SU-DHL-6 (cell line): ENCODE data around the gene CXCL12.

ENCODE experiments used
- H2AFZ ChIP-seq: fragments of 200-600 bp; sonication (generic); 2 replicates; pipeline ENCODE4 v1.6.1; 2014; ENCODE audit warnings: low read depth, mild to moderate bottlenecking, moderate library complexity, mixed read lengths, antibody characterized with exemption, low read length; ENCODE audit not compliant: severe bottlenecking
- H3F3A ChIP-seq: fragments of 200-600 bp; shearing (Covaris generic); 2 replicates; pipeline ENCODE4 v1.6.0; 2016; ENCODE audit warnings: antibody characterized with exemption, mild to moderate bottlenecking; ENCODE audit not compliant: insufficient read depth
- H3K27ac ChIP-seq: fragments of 200-600 bp; sonication (generic); 2 replicates; pipeline ENCODE4 v1.5.1; 2016; ENCODE audit warnings: low read depth, mild to moderate bottlenecking, low read length, moderate library complexity, mixed read lengths
- H3K27me3 ChIP-seq: fragments of 200-600 bp; sonication (generic), shearing (Covaris generic); 2 replicates; pipeline ENCODE4 v1.6.0; 2014; ENCODE audit warnings: mild to moderate bottlenecking, low read length
- H3K36me3 ChIP-seq: fragments of 200-600 bp; sonication (generic); 2 replicates; pipeline ENCODE4 v1.6.1; 2014; ENCODE audit warnings: mild to moderate bottlenecking, low read length, mixed read lengths
- H3K4me2 ChIP-seq: fragments of 300-600, 200-600 bp; shearing (Covaris generic), sonication (generic); 2 replicates; pipeline ENCODE4 v1.6.0; 2014; ENCODE audit warnings: low read length, low read depth, mild to moderate bottlenecking; ENCODE audit not compliant: poor library complexity, severe bottlenecking
- H3K4me3 ChIP-seq: fragments of 200-600 bp; sonication (generic); 2 replicates; pipeline ENCODE4 v1.5.1; 2014; ENCODE audit warnings: antibody characterized with exemption, low read length, mild to moderate bottlenecking, mixed read lengths; ENCODE audit not compliant: insufficient read depth, poor library complexity, severe bottlenecking
- H3K79me2 ChIP-seq: fragments of 200-600 bp; sonication (generic); 2 replicates; pipeline ENCODE4 v1.6.1; 2014; ENCODE audit warnings: mild to moderate bottlenecking, low read length, moderate library complexity; ENCODE audit not compliant: insufficient read depth
- H3K9ac ChIP-seq: fragments of 200-600 bp; sonication (generic); 2 replicates; pipeline ENCODE4 v1.7.0; 2014; ENCODE audit warnings: mild to moderate bottlenecking, low read length
- H3K9me2 ChIP-seq: fragments of 200-600 bp; sonication (generic); replicated peaks from 2 replicates; pipeline ENCODE4 v1.6.1; 2014; ENCODE audit warnings: low read length; ENCODE audit not compliant: insufficient read depth
- H3K9me3 ChIP-seq: fragments of 200-600 bp; sonication (generic); 2 replicates; pipeline ENCODE4 v1.6.1; 2014; ENCODE audit warnings: low read length, mixed read lengths; ENCODE audit not compliant: insufficient read depth
- H4K20me1 ChIP-seq: fragments of 200-600 bp; sonication (generic); 2 replicates; pipeline ENCODE4 v1.6.1; 2014; ENCODE audit warnings: low read depth, mild to moderate bottlenecking, antibody characterized with exemption, low read length, moderate library complexity, mixed read lengths
- CTCF ChIP-seq: fragments of 200-600 bp; sonication (generic); IDR thresholded peaks from one replicate; pipeline ENCODE4 v1.5.1; 2017; ENCODE audit warnings: antibody characterized with exemption, mild to moderate bottlenecking, low read length, moderate library complexity; ENCODE audit not compliant: insufficient read depth, poor library complexity, severe bottlenecking
- EZH2phosphoT487 ChIP-seq: fragments of 200-600 bp; sonication (generic), shearing (Covaris generic); conservative IDR thresholded peaks from 2 replicates; pipeline ENCODE4 v1.6.1; 2018; ENCODE audit warnings: mild to moderate bottlenecking, antibody characterized with exemption, low read length, moderate library complexity, mixed read lengths

The CXCL12 gene

DNA sequence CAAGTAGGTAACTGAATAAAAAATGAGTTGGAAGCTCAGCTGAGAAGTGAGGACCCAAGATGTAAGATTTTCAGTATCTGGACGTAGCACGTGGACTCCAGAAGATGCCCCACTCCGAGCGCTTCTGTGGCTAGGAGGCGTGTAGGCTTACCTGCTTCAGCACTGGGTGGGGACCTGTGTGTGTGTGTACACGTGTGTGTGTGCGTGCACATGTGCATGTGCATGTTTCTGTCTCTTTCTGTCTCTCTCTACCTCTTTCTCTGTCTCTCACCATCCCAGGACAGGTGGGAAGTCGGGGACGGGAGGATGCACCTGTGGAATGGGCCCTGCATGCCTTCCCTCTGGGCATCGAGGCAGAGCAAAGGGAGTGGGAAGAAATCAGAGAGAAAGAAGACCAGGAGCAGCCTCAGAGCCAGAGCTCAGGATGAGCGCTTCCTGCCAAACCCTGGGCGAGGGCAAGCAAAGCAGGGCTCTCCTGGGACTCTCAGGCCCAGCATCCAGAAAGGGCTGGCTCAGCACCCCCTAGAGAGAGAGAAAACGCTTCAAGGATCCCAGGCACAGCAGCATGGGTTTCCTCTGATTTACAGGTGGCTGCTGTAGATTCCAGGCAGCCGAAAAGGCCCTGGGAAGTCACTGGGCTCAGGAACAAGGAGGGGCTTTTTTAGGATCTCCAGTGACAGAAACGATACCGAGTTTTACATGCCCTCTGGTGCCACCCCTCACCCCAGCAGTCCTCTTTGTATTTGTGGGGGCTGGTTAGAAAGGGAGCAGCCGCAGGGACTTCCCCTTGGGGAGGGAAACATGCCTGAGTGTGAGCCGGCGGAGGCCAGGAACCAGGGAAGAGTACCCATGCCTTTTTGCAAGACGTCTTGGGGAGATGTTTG, 28.5 kb downstream of the CXCL12 start:
- Histone ChIP-seq H4K20me1 (no peaks in the 10 kb centered on the region), H3K36me3 (no peaks in the 10 kb centered on the region), H3K27ac (no peak overlapping the region), H3K9me2 (no peaks in the 10 kb centered on the region), H3K9me3 (no peaks in the 10 kb centered on the region), H3K4me3 (no peak overlapping the region), H3K79me2 (no peaks in the 10 kb centered on the region), H3K9ac (no peak overlapping the region), H3K4me2 (no peak overlapping the region), H3F3A (no peaks in the 10 kb centered on the region), H2AFZ (no peak overlapping the region), H3K27me3 (no peaks in the 10 kb centered on the region)
- TF ChIP-seq CTCF (no peak), EZH2phosphoT487 (no peak)

- no peak for TF ChIP-seq CTCF
- TF ChIP-seq EZH2phosphoT487 = no peak
- Histone ChIP-seq H3K9ac (no peak overlapping the region), H3K4me3 (no peak overlapping the region), H3K4me2 (no peak overlapping the region), H3F3A (no peaks in the 10 kb centered on the region), H3K27ac (no peak overlapping the region), H4K20me1 (no peaks in the 10 kb centered on the region), H2AFZ (no peak overlapping the region), H3K27me3 (no peaks in the 10 kb centered on the region), H3K79me2 (no peaks in the 10 kb centered on the region), H3K36me3 (no peaks in the 10 kb centered on the region), H3K9me3 (no peaks in the 10 kb centered on the region), H3K9me2 (no peaks in the 10 kb centered on the region)
Measured at GRCh38 chr10:44355630-44356029, 29.3 kb downstream of the CXCL12 start.

GRCh38 chr10:44354771-44355170, 30.1 kb downstream of the CXCL12 start:
- H3K9me3 ChIP-seq = no peaks in the 10 kb centered on the region
- H3K36me3 ChIP-seq = no peaks in the 10 kb centered on the region
- H3K4me2 ChIP-seq = no peak overlapping the region
- H3K79me2 ChIP-seq = no peaks in the 10 kb centered on the region
- no peak overlapping the region for H3K9ac ChIP-seq
- no peaks in the 10 kb centered on the region for H3K9me2 ChIP-seq
- H4K20me1 ChIP-seq = no peaks in the 10 kb centered on the region
- TF ChIP-seq EZH2phosphoT487 (no peak), CTCF (no peak)
- H3F3A ChIP-seq = no peaks in the 10 kb centered on the region
- no peak overlapping the region for H3K27ac ChIP-seq
- no peak overlapping the region for H3K4me3 ChIP-seq
- no peaks in the 10 kb centered on the region for H3K27me3 ChIP-seq
- no peak overlapping the region for H2AFZ ChIP-seq
